ENCODE results near the gene IFT43. TPM values are rescaled to one million over a fixed set of nuclear protein-coding genes. Genes with fewer than 3 reads are reported as not detected.

Gene IFT43
- total RNA-seq, 1 experiment from 2014 or later: 34.9 TPM

DNA sequence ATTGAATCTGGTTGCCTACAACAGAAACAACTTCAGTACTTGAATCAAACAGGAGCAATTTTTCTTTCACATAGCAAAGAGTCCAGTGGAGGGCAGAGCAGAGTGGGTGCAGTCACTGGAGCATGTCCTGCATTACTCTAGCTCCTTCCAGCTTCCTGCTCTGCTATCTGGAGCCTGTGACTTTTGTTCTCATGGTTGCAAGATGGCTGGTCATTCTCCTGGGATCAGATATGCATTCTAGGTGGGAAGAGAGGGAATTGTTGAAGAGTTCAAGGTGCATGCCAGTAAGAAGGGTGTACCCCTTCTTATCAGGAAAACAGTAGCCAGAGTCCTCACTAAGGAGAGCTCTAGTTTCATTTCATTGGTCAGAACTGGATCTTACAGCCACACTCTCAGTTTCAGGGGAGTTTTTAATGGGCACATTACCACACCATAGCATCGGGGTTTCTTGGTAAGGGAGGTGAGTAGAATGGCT lies 8.0 kb downstream of the IFT43 start:
- H3K9me3 Mint-ChIP-seq (ENCODE audit: unreplicated experiment): no peaks in the 10 kb centered on the region

DNA sequence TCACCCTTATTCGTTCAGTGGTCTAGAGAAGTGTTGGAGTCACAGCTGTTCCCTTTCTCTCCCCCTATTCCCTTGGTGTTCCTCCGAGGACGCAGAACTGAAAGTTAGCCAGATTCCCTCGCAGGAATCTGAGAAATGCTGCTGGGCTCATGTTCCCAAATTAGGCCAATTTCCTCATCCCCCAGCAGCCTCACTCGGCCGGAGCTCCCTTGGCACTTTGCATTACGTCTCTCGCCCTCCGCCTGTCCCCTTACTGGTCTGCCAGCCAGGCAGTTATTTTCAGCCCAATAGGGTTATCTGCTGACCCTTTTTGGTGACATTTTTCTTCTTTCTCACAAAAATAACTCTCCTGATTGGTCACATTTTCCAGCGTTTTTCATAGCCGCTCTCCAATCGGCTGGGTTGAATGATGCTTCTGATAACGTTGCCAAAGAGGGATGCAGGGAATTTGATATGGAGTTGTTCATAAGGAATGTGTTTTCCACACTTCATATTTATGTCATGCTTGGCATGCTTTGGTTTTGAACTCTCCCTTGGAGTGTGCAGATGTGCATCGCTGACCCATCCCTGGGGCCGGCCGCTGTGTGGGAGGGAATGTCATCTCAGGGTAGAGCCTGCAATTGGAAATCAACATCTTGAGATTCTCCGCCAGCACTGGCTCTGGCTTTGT lies 9.9 kb downstream of the IFT43 start:
- Mint-ChIP-seq H3K4me1 (ENCODE audit: insufficient read depth, unreplicated experiment) (no peaks in the 10 kb centered on the region), H3K27ac (ENCODE audit: low read depth, unreplicated experiment) (no peak overlapping the region), H3K9me3 (ENCODE audit: unreplicated experiment) (no peaks in the 10 kb centered on the region), H3K4me3 (ENCODE audit: unreplicated experiment) (no peak overlapping the region), H3K27me3 (ENCODE audit: insufficient read depth, unreplicated experiment) (no peaks in the 10 kb centered on the region), H3K36me3 (ENCODE audit: insufficient read depth, unreplicated experiment) (peaks cover 40% of the 10 kb centered on the region)
- intact Hi-C loops (cut with micrococcal nuclease): no loop called here
- BruUV-seq (replicated peaks): no TSS peak
- ChIA-PET POLR2A (interaction anchor here (1.2 kb wide), 1 partner anchor 10 kb away, joined by 6 read pairs; the partner anchor contains the start of gene IFT43), CTCF (interaction anchor here (1.0 kb wide), 3 partner anchors 80 to 649 kb away, joined by 3 to 4 read pairs (median 3); no protein-coding TSS in a partner anchor)
- TF ChIP-seq CTCF (IDR thresholded peaks at IDR 0.05; ENCODE audit: unreplicated experiment): no peak
- DNase-seq (ENCODE audit: unreplicated experiment): no peak

More for the DNA sequence above, 8.0 kb downstream of the IFT43 start:
- Mint-ChIP-seq H3K27ac (ENCODE audit: low read depth, unreplicated experiment) (no peak overlapping the region), H3K27me3 (ENCODE audit: insufficient read depth, unreplicated experiment) (no peaks in the 10 kb centered on the region), H3K4me1 (ENCODE audit: insufficient read depth, unreplicated experiment) (no peaks in the 10 kb centered on the region), H3K36me3 (ENCODE audit: insufficient read depth, unreplicated experiment) (peaks cover 30% of the 10 kb centered on the region), H3K4me3 (ENCODE audit: unreplicated experiment) (no peak overlapping the region)
- no TSS peak for BruUV-seq (replicated peaks)
- ChIA-PET POLR2A (interaction anchor here (0.6 to 0.8 kb wide), 2 partner anchors 164 to 283 kb away, joined by 3 read pairs; no protein-coding TSS in a partner anchor), CTCF (interaction anchor here (0.6 to 1.6 kb wide), 6 partner anchors 9 to 285 kb away, joined by 3 to 6 read pairs (median 4); no protein-coding TSS in a partner anchor)
- DNase-seq (ENCODE audit: unreplicated experiment): no peak
- intact Hi-C loops (cut with micrococcal nuclease): no loop called here
- TF ChIP-seq CTCF (IDR thresholded peaks at IDR 0.05; ENCODE audit: unreplicated experiment): no peak

DNA sequence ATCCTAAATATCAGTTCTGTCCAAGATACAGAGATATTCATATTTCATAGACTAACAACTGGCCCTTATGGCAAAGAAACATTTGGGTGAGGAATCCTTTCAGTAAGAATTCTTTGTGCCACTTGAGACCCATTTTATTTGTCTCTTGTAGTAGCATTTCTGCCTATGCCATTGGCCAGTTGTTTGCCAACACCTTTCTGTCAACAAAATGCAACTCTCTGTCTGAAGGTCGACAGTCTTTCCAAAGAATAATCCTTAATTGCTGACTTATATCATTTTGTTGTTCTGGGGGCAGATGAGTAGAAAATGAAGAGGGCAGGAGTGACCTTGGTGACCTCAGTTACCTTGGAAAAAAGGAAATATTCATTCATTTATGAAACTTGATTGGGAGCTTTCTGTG lies 10.9 kb downstream of the IFT43 start:
- BruUV-seq (replicated peaks): no TSS peak
- no peak for TF ChIP-seq CTCF (IDR thresholded peaks at IDR 0.05; ENCODE audit: unreplicated experiment)
- intact Hi-C loops (cut with micrococcal nuclease): no loop called here
- no peaks in the 10 kb centered on the region for H3K4me1 Mint-ChIP-seq (ENCODE audit: insufficient read depth, unreplicated experiment)
- no peak overlapping the region for H3K4me3 Mint-ChIP-seq (ENCODE audit: unreplicated experiment)
- no peaks in the 10 kb centered on the region for H3K27me3 Mint-ChIP-seq (ENCODE audit: insufficient read depth, unreplicated experiment)
- no peak for DNase-seq (ENCODE audit: unreplicated experiment)
- ChIA-PET CTCF (interaction anchor here (1.0 kb wide), 1 partner anchor 648 kb away, joined by 4 read pairs; no protein-coding TSS in a partner anchor), POLR2A (interaction anchor here (0.7 to 1.5 kb wide), 2 partner anchors 10 to 192 kb away, joined by 3 to 4 read pairs; no protein-coding TSS in a partner anchor)
- H3K9me3 Mint-ChIP-seq (ENCODE audit: unreplicated experiment): no peaks in the 10 kb centered on the region
- peaks cover 50% of the 10 kb centered on the region for H3K36me3 Mint-ChIP-seq (ENCODE audit: insufficient read depth, unreplicated experiment)
- H3K27ac Mint-ChIP-seq (ENCODE audit: low read depth, unreplicated experiment): no peak overlapping the region

- CTCF ChIA-PET: interaction anchor here (0.6 kb wide), 1 partner anchor 30 kb away, joined by 4 read pairs; no protein-coding TSS in a partner anchor
These were observed 14.1 kb downstream of the IFT43 start for GRCh38 chr14:75999511-76000190.

More at GRCh38 chr14:75999511-76000190, 14.1 kb downstream of the IFT43 start:
- intact Hi-C loops (cut with micrococcal nuclease): no loop called here
- Mint-ChIP-seq H3K4me1 (ENCODE audit: insufficient read depth, unreplicated experiment) (no peaks in the 10 kb centered on the region), H3K9me3 (ENCODE audit: unreplicated experiment) (peaks cover 16% of the 10 kb centered on the region), H3K27me3 (ENCODE audit: insufficient read depth, unreplicated experiment) (no peaks in the 10 kb centered on the region), H3K27ac (ENCODE audit: low read depth, unreplicated experiment) (no peak overlapping the region), H3K4me3 (ENCODE audit: unreplicated experiment) (no peak overlapping the region), H3K36me3 (ENCODE audit: insufficient read depth, unreplicated experiment) (peaks cover 58% of the 10 kb centered on the region)
- DNase-seq (ENCODE audit: unreplicated experiment): no peak
- BruUV-seq (replicated peaks): no TSS peak
- POLR2A ChIA-PET: interaction anchor here (0.6 kb wide), 1 partner anchor 18 kb away, joined by 3 read pairs; no protein-coding TSS in a partner anchor
- no peak for TF ChIP-seq CTCF (IDR thresholded peaks at IDR 0.05; ENCODE audit: unreplicated experiment)
